Bronchial epithelial cell (primary cell): ENCODE data around the gene AGPAT3. TPM values are rescaled to one million over a fixed set of nuclear protein-coding genes. Genes with fewer than 3 reads are reported as not detected.

Experiments used
- DNase-seq: peaks from one replicate; pipeline ENCODE4 v3.0.0-alpha.2; 2010; ENCODE audit warnings: low read depth
- FAIRE-seq: peaks from 2 replicates; lab custom pipeline; 2011; peaks lifted over from hg19 to GRCh38; lab: Jason Lieb, UNC
- H3K27me3 ChIP-seq: 2 replicates; pipeline ENCODE4 v1.5.1; 2011; ENCODE audit warnings: low read length; ENCODE audit not compliant: control insufficient read depth, insufficient read depth
- H3K36me3 ChIP-seq: 2 replicates; pipeline ENCODE4 v1.5.1; 2011; ENCODE audit warnings: low read length; ENCODE audit not compliant: control insufficient read depth, insufficient read depth
- H3K4me3 ChIP-seq: 2 replicates; pipeline ENCODE4 v1.5.1; 2011; ENCODE audit warnings: mild to moderate bottlenecking, low read depth, low read length, control low read depth
- total RNA-seq: library from RNA; depleted of rRNA; stranded (reverse); fragments of >200 nt; gene quantifications from 2 replicates; pipeline ENCODE4 v1.2.1, GENCODE V29; 2014
- TF ChIP-seq, protein P1 (sequence below): IDR thresholded peaks from 2 replicates; pipeline ENCODE4 v1.5.1; 2011; ENCODE audit warnings: mild to moderate bottlenecking, moderate library complexity, low read length, control low read depth, inconsistent platforms; ENCODE audit not compliant: insufficient read depth, severe bottlenecking

Gene AGPAT3
- total RNA-seq, 1 donor from 2014 or later, result 40.5 TPM

DNA sequence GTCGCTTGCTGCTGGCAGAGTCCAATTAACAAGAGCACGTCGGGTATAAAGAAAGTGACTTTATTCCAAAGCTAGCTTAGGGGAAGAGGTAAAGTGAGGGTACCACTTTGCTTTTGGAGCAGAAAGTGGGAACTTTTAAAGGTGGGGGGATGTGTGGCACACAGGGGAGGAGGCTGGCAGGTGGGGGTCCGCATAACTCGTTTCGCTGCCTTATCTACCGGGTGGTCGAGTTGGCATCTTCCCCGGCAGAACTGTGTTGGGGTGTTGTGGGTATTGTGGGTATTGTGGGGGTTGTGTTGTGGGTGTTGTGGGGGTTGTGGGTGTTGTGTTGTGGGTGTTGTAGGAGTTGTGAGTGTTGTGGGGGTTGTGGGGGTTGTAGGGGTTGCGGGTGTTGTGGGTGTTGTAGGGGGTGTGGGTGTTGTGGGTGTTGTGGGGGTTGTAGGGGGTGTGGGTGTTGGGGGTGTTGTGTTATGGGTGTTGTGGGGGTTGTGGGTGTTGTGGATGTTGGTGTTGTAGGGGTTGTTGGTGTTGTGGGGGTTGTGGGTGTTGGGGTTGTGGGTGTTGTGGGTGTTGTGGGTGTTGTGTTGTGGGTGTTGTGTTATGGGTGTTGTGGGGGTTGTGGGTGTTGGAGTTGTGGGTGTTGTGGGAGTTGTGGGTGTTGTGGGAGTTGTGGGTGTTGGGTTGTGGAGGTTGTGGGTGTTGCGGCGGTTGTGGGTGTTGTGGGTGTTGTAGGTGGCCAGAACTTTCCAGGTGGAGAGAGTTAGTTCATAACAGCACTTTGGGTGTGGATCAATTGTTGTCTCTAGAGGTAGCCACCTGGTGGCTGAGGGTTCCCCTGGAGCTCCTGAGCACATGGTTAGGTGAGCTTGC, 52.7 kb downstream of the AGPAT3 start:
- Histone ChIP-seq H3K4me3 (no peak overlapping the region), H3K27me3 (no peaks in the 10 kb centered on the region), H3K36me3 (no peaks in the 10 kb centered on the region)
- TF ChIP-seq, protein P1, sequence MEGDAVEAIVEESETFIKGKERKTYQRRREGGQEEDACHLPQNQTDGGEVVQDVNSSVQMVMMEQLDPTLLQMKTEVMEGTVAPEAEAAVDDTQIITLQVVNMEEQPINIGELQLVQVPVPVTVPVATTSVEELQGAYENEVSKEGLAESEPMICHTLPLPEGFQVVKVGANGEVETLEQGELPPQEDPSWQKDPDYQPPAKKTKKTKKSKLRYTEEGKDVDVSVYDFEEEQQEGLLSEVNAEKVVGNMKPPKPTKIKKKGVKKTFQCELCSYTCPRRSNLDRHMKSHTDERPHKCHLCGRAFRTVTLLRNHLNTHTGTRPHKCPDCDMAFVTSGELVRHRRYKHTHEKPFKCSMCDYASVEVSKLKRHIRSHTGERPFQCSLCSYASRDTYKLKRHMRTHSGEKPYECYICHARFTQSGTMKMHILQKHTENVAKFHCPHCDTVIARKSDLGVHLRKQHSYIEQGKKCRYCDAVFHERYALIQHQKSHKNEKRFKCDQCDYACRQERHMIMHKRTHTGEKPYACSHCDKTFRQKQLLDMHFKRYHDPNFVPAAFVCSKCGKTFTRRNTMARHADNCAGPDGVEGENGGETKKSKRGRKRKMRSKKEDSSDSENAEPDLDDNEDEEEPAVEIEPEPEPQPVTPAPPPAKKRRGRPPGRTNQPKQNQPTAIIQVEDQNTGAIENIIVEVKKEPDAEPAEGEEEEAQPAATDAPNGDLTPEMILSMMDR, result no peak
- DNase-seq (no peak), FAIRE-seq (no peak)

DNA sequence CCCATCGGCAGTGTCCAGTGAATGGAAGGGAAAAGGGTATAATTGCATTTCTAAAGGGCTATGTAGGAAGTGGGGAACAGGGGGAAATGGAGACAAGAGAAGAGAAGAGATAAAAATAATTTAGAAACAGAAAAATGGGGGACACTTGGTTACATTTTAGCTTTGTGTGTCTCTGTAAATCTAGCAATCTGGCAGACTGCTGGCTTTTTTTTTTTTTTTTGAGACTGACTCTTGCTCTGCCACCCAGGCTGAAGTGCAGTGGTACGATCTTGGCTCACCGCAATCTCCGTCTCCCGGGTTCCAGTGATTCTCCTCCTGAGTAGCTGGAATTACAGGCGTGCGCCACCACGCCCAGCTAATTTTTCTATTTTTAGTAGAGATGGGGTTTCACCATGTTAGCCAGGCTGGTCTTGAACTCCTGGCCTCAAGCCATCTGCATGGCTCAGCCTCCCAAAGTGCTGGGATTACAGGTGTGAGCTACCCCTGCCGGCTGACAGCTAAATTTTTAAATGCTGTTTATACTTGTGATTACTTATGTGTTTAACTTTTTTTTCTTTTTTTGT, 53.4 kb downstream of the AGPAT3 start:
- FAIRE-seq (no peak), DNase-seq (no peak)

DNA sequence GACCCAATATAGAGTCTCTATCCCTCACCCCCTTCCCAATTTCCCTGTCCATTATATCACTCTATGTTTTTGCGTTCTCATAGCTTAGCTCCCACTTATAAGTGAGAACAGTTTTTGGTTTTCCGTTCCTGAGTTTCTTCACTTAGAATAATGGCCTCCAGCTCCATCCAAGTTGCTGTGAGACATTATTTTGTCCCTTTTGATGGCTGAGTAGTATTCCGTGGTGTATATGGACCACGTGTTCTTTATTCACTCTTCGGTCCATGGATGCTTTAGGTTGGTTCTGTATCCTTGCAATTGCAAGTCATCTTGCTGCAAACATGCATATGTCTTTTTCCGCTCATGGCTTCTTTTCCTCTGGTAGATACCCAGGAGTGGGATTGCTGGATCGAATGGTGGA, 54.3 kb downstream of the AGPAT3 start:
- Histone ChIP-seq H3K27me3 (no peaks in the 10 kb centered on the region), H3K4me3 (no peak overlapping the region), H3K36me3 (no peaks in the 10 kb centered on the region)
- FAIRE-seq (peak; percentile 28), DNase-seq (no peak)
- TF ChIP-seq, protein P1, result no peak

More for the DNA sequence above, 53.4 kb downstream of the AGPAT3 start:
- no peaks in the 10 kb centered on the region for H3K36me3 ChIP-seq
- TF ChIP-seq, protein P1, result no peak
- no peak overlapping the region for H3K4me3 ChIP-seq
- H3K27me3 ChIP-seq, result no peaks in the 10 kb centered on the region

DNA sequence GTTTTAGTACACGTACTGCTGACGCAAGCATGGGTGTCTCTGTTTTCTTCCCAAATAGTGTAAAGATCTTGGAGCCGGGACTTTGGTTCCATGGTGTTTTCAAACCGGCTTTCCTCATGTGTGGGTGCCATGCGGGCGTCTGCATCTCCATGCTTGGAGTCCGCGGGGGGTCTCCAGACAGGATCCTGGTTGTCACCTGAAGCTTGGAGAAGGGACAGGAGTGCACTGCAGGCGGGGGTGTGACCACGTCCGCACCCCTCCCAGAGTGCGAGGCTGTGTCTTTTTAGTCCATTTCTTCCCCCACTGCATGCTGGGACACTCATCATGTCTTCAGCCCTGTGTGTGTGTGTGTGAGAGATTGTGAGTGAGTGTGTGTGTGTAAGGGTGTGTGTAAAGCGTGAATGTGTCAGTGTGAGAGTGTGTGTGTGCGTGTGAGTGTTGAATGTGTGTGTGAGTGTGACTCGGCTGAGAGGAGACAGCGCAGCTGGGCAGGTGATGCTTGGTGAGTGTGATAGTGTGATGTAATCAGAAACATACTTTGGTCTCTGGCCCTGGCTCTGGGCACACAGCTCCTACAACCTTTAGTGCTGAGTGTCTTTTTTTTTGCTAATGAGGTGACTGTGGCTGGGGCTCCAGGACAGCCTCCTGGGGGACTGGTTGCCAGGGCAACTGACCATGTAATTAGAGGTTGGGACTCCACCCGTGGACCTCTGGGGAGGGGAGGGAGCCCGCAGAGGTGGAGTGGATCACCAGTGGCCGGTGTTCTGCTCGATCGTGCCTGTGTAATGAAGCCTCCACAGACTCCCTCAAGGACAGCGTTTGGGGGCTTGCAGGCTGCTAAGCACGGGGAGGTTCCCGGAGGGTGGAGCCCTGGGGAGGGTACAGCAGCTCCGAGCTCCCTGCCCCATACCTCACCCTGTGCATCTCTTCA, 55.1 kb downstream of the AGPAT3 start:
- FAIRE-seq (no peak), DNase-seq (no peak)
- TF ChIP-seq, protein P1, result no peak
- no peaks in the 10 kb centered on the region for H3K27me3 ChIP-seq
- H3K4me3 ChIP-seq, result no peak overlapping the region
- H3K36me3 ChIP-seq, result no peaks in the 10 kb centered on the region

DNA sequence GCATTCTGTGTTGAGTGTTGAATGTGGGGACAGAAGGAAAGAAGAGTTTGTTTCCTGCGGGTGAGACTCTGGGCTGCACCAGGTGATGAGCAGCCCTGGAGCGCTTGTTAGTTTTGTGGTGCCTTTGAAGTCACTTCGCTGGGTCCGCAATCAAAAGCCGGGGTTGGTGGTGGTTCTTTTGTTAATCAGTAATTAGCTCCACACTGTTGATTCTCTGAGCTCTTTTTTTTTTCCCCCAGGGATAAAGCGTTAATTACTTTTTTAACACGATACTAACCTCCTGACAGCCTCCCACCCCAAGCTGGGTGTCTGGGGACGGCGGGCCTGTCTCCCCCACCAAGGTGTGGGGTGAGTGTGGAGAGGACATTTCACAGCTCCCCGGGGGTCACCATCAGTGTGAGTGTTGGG, 56.6 kb downstream of the AGPAT3 start:
- no peak for FAIRE-seq
- peaks cover 2% of the 10 kb centered on the region for H3K36me3 ChIP-seq
- TF ChIP-seq, protein P1, result no peak
- no peak overlapping the region for H3K4me3 ChIP-seq
- DNase-seq, result no peak
- H3K27me3 ChIP-seq, result no peaks in the 10 kb centered on the region
